Trophoblast cell (in vitro differentiated cells and primary cell): ENCODE measurements around the gene RBM20.
"Not testable (repeated sequence)": the region's sequence is repeated elsewhere in the genome, so short reads cannot be mapped to it uniquely, and the experiment has no call there.

Source experiments
- DNase-seq, 2 donors: peaks; one replicate each; pipeline ENCODE4 v3.0.0-alpha.2; 2016
- H2AFZ ChIP-seq: 2 replicates; pipeline ENCODE4 v1.6.1; 2013; ENCODE audit warnings: low read length, moderate library complexity, mild to moderate bottlenecking; ENCODE audit not compliant: insufficient read depth, poor library complexity
- H2AK5ac ChIP-seq: 2 replicates; pipeline ENCODE4 v1.6.1; 2013; ENCODE audit warnings: mild to moderate bottlenecking, low read length
- H2BK120ac ChIP-seq: 2 replicates; pipeline ENCODE4 v1.6.1; 2013; ENCODE audit warnings: low read length, mild to moderate bottlenecking, moderate library complexity; ENCODE audit not compliant: insufficient read depth, poor library complexity
- H2BK12ac ChIP-seq: 2 replicates; pipeline ENCODE4 v1.6.1; 2013; ENCODE audit warnings: mild to moderate bottlenecking, low read length, moderate library complexity
- H2BK5ac ChIP-seq: 2 replicates; pipeline ENCODE4 v1.6.1; 2013; ENCODE audit warnings: low read length, low read depth, moderate library complexity, mild to moderate bottlenecking; ENCODE audit not compliant: poor library complexity
- H3K14ac ChIP-seq: 2 replicates; pipeline ENCODE4 v1.6.1; 2013; ENCODE audit warnings: mild to moderate bottlenecking, low read length
- H3K18ac ChIP-seq: 2 replicates; pipeline ENCODE4 v1.6.1; 2013; ENCODE audit warnings: mild to moderate bottlenecking, low read length
- H3K23ac ChIP-seq: 2 replicates; pipeline ENCODE4 v1.6.1; 2013; ENCODE audit warnings: low read length
- H3K27ac ChIP-seq: 2 replicates; pipeline ENCODE4 v1.5.1; 2013; ENCODE audit warnings: low read depth, mild to moderate bottlenecking, inconsistent platforms, low read length, moderate library complexity
- H3K27me3 ChIP-seq: 2 replicates; pipeline ENCODE4 v1.6.1; 2013; ENCODE audit warnings: inconsistent platforms, mild to moderate bottlenecking, low read length, moderate library complexity; ENCODE audit not compliant: insufficient read depth
- H3K36me3 ChIP-seq, 2 experiments: 1 replicate in 1 of 2; 2 replicates in 1 of 2; pipeline ENCODE4 v1.6.1; 2013; ENCODE audit warnings: low read length in 2 of 2, mild to moderate bottlenecking in 2 of 2, moderate library complexity in 1 of 2; ENCODE audit not compliant: insufficient read depth in 2 of 2, control insufficient read depth in 1 of 2
- H3K4ac ChIP-seq: 2 replicates; pipeline ENCODE4 v1.6.1; 2013; ENCODE audit warnings: low read depth, mild to moderate bottlenecking, low read length, moderate library complexity
- H3K4me1 ChIP-seq, 2 experiments: 1 replicate in 1 of 2; 2 replicates in 1 of 2; pipeline ENCODE4 v1.6.1; 2013; ENCODE audit warnings: low read length in 2 of 2, mild to moderate bottlenecking in 2 of 2, moderate library complexity in 1 of 2; ENCODE audit not compliant: insufficient read depth in 2 of 2, control insufficient read depth in 1 of 2
- H3K4me2 ChIP-seq: 2 replicates; pipeline ENCODE4 v1.6.1; 2013; ENCODE audit warnings: inconsistent platforms, mild to moderate bottlenecking, low read length, moderate library complexity
- H3K4me3 ChIP-seq: 2 replicates; pipeline ENCODE4 v1.5.1; 2013; ENCODE audit warnings: mild to moderate bottlenecking, low read depth, low read length, inconsistent platforms
- H3K79me1 ChIP-seq: one replicate; pipeline ENCODE4 v1.6.1; 2013; ENCODE audit warnings: low read length
- H3K79me2 ChIP-seq: 2 replicates; pipeline ENCODE4 v1.6.1; 2013; ENCODE audit warnings: low read length, mild to moderate bottlenecking; ENCODE audit not compliant: control insufficient read depth, insufficient read depth, poor library complexity
- H3K9ac ChIP-seq: 2 replicates; pipeline ENCODE4 v1.6.1; 2013; ENCODE audit warnings: mild to moderate bottlenecking, low read length
- H3K9me3 ChIP-seq: 2 replicates; pipeline ENCODE4 v1.6.1; 2013; ENCODE audit warnings: low read depth, mild to moderate bottlenecking, control low read depth, inconsistent platforms, low read length; ENCODE audit not compliant: insufficient read depth
- H4K12ac ChIP-seq: 2 replicates; pipeline ENCODE4 v1.6.1; 2013; ENCODE audit warnings: low read depth, mild to moderate bottlenecking, low read length, moderate library complexity
- H4K8ac ChIP-seq: 2 replicates; pipeline ENCODE4 v1.6.1; 2013; ENCODE audit warnings: low read depth, mild to moderate bottlenecking, low read length, moderate library complexity
- H4K91ac ChIP-seq: one replicate; pipeline ENCODE4 v1.6.1; 2013; ENCODE audit warnings: low read depth, mild to moderate bottlenecking, low read length, moderate library complexity
- WGBS: extraction: QIAGEN DNeasy Blood & Tissue Kit; methylation state at CpG from one replicate; pipeline ENCODE4 v1.1.7; 2013; ENCODE audit warnings: missing lambda C conversion rate; ENCODE audit not compliant: insufficient read length, insufficient coverage; ENCODE audit errors: extremely low coverage; 5-methylcytosine and 5-hydroxymethylcytosine counted together

Gene RBM20

DNA sequence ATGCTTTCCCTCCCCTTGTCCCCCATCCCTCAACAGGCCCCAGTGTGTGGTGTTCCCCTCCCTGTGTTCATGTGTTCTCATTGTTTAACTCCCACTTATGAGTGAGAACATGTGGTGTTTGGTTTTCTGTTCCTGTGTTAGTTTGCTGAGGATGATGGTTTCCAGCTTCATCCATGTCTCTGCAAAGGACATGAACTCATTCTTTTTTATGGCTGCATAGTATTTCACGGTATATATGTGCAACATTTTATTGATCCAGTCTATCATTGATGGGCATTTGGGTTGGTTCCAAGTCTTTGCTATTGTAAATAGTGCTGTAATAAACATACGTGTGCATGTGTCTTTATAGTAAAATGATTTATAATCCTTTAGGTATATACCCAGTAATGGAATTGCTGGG, 83.6 kb downstream of the RBM20 start:
- not testable (repeated sequence) for H4K12ac ChIP-seq, H3K18ac ChIP-seq, H3K4me1 ChIP-seq, H3K4me2 ChIP-seq, H3K4me3 ChIP-seq, H3K4ac ChIP-seq, H2BK5ac ChIP-seq, DNase-seq, H4K91ac ChIP-seq, H2AFZ ChIP-seq, H3K79me1 ChIP-seq, H3K14ac ChIP-seq, H3K79me2 ChIP-seq, H3K36me3 ChIP-seq, H3K9me3 ChIP-seq, H3K27ac ChIP-seq, H3K9ac ChIP-seq, H4K8ac ChIP-seq, H3K23ac ChIP-seq, H2AK5ac ChIP-seq, H2BK120ac ChIP-seq, H3K27me3 ChIP-seq, H2BK12ac ChIP-seq
- no CpG with 5 or more reads among the region's 2 CpGs for WGBS

DNA sequence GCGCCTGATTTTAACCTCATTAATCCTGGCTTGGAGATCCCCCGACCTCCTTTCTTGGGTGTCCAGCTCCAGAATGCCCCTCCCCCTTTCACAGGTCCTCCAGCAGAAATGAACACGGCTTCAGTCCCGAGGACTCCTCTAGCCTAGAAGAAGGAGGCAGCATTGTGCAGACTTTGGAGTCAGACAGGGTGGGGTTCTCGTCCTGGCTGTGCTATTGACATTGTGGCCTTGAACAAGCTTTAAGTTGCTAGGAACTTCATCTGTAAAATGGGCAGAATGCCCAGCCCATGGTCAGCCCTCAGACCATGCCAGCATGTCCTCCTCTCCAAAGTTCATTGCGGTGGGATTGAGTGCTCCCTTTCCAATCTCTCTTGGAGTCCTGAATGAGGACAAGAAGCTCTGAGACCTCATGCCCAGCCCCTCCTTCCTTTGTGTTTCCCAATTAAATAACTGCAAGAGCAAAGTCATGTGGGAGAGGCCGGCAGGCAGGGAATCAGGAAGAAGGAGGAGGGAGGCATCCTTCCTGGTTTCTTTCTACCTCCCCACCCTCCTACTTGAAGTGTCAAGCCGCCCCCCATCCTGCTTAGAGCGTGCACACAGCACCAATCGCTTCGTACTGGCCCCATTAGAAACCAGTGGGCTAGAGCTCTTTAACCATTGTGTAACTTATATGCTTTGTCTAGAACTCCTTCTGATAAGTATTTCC, 86.4 kb downstream of the RBM20 start:
- Histone ChIP-seq H4K8ac (no peak overlapping the region), H3K9ac (no peak overlapping the region), H4K91ac (no peak overlapping the region), H3K4me3 (no peak overlapping the region), H4K12ac (no peak overlapping the region), H3K4me2 (no peak overlapping the region), H2BK5ac (no peak overlapping the region), H3K27me3 (no peaks in the 10 kb centered on the region), H3K14ac (no peak overlapping the region), H3K23ac (no peak overlapping the region), H2BK12ac (no peak overlapping the region), H3K79me1 (no peaks in the 10 kb centered on the region), H2BK120ac (no peak overlapping the region), H3K4me1 (peaks cover 0 to 4% of the 10 kb centered on the region in 2 experiments), H3K4ac (no peak overlapping the region), H3K27ac (no peak overlapping the region), H3K18ac (no peak overlapping the region), H3K36me3 (no peaks in the 10 kb centered on the region), H3K79me2 (no peaks in the 10 kb centered on the region), H2AFZ (no peak overlapping the region), H2AK5ac (no peak overlapping the region), H3K9me3 (no peaks in the 10 kb centered on the region)
- WGBS: no CpG with 5 or more reads among the region's 11 CpGs
- no peak for DNase-seq

DNA sequence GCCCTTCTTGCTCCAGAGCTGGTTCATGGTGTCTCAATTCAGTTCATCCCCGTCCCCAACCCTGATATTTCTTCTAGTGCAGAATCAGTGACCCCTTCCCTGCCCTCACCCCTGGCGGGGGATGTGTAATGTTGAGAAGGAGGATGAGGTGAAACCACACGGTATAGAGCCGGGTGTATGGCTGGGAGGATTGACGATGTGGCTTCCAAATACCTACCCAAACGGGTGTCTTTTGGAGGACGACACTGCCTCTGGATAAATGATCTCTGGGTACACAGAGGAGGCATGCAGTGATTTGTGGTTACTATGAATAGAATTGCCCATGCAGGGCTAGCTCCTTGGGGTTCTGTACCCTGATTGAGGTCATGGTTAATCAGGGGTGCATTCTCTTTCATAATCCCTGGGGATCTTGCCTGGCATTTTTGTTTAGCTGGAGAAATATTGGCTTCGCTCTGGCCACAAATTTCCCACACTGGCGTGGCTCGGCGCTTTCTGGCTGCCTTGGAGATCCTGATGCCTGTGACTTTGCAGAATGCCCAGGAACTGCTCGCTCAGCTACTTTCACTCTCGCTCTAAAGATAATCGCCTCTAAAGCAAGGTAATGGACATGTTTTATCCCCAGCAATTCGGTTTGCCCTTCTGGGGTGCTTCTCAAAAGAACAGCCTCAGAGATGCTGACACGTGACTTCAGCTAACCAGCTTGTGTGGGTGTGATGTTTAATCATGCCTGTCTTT, 89.2 kb downstream of the RBM20 start:
- whole genome bisulfite sequencing: no CpG with 5 or more reads among the region's 16 CpGs
- no peak overlapping the region for H3K18ac ChIP-seq
- no peak overlapping the region for H2AFZ ChIP-seq
- no peaks in the 10 kb centered on the region for H3K36me3 ChIP-seq
- H4K12ac ChIP-seq: no peak overlapping the region
- H3K4ac ChIP-seq: no peak overlapping the region
- no peak overlapping the region for H2BK120ac ChIP-seq
- no peaks in the 10 kb centered on the region for H3K79me1 ChIP-seq
- no peak overlapping the region for H3K4me3 ChIP-seq
- H3K14ac ChIP-seq: no peak overlapping the region
- no peak overlapping the region for H2BK5ac ChIP-seq
- H3K23ac ChIP-seq: no peak overlapping the region
- H4K91ac ChIP-seq: no peak overlapping the region
- H3K79me2 ChIP-seq: no peaks in the 10 kb centered on the region
- no peaks in the 10 kb centered on the region for H3K27me3 ChIP-seq
- H3K9me3 ChIP-seq: no peaks in the 10 kb centered on the region
- H3K4me2 ChIP-seq: no peak overlapping the region
- H4K8ac ChIP-seq: no peak overlapping the region
- peak in 1 of 2 donors; percentile 28 for DNase-seq
- H3K4me1 ChIP-seq: no peaks in the 10 kb centered on the region
- no peak overlapping the region for H3K27ac ChIP-seq
- no peak overlapping the region for H3K9ac ChIP-seq
- H2BK12ac ChIP-seq: no peak overlapping the region
- H2AK5ac ChIP-seq: no peak overlapping the region

GRCh38 chr10:110735620-110736027, 91.5 kb downstream of the RBM20 start:
- no peak overlapping the region for H3K23ac ChIP-seq
- H2BK120ac ChIP-seq: no peak overlapping the region
- no peaks in the 10 kb centered on the region for H3K36me3 ChIP-seq
- no peak overlapping the region for H2AFZ ChIP-seq
- H4K12ac ChIP-seq: no peak overlapping the region
- H3K14ac ChIP-seq: no peak overlapping the region
- no peak overlapping the region for H3K4ac ChIP-seq
- H3K4me2 ChIP-seq: no peak overlapping the region
- H3K4me3 ChIP-seq: no peak overlapping the region
- DNase-seq: no peak
- H3K9ac ChIP-seq: no peak overlapping the region
- H3K27me3 ChIP-seq: no peaks in the 10 kb centered on the region
- H2BK12ac ChIP-seq: no peak overlapping the region
- no peak overlapping the region for H3K27ac ChIP-seq
- no peak overlapping the region for H2AK5ac ChIP-seq
- no peak overlapping the region for H4K8ac ChIP-seq
- peaks cover 0 to 3% of the 10 kb centered on the region in 2 experiments for H3K4me1 ChIP-seq
- no CpG with 5 or more reads among the region's 6 CpGs for WGBS
- H4K91ac ChIP-seq: no peak overlapping the region
- H3K18ac ChIP-seq: no peak overlapping the region
- no peaks in the 10 kb centered on the region for H3K79me1 ChIP-seq
- peaks cover 2% of the 10 kb centered on the region for H3K9me3 ChIP-seq
- no peak overlapping the region for H2BK5ac ChIP-seq
- no peaks in the 10 kb centered on the region for H3K79me2 ChIP-seq
